Middle frontal gyrus (tissue), 1 donor: Measurements from ENCODE around the gene AGPAT2.
A peak's percentile ranks its signal among the peaks of the same experiment; 100 is the strongest.

Experiments
- DNase-seq: peaks from one replicate; pipeline ENCODE4 v3.0.0-alpha.2; 2015; ENCODE audit warnings: low spot score; ENCODE audit errors: extremely low spot score

The AGPAT2 gene

GRCh38 chr9:136686794-136687711 is at the start of gene AGPAT2:
Gene AGPAT2 (minus strand): TSS chr9:136687457. CDS start chr9:136687357, 100 bp downstream.
- DNase-seq, result no peak

GRCh38 chr9:136735812-136736480 is 48.7 kb upstream of the AGPAT2 start:
- DNase-seq, result no peak

GRCh38 chr9:136734837-136735496 is 47.7 kb upstream of the AGPAT2 start:
- no peak for DNase-seq

GRCh38 chr9:136733611-136734010 is 46.4 kb upstream of the AGPAT2 start:
- no peak for DNase-seq

GRCh38 chr9:136732444-136733178 is 45.4 kb upstream of the AGPAT2 start:
- DNase-seq, result no peak

GRCh38 chr9:136729926-136730325 is 42.7 kb upstream of the AGPAT2 start:
- no peak for DNase-seq

- no peak for DNase-seq
These were observed 41.9 kb upstream of the AGPAT2 start for GRCh38 chr9:136729144-136729543.

- DNase-seq, result no peak
These were observed 41.4 kb upstream of the AGPAT2 start for GRCh38 chr9:136728548-136729123.

GRCh38 chr9:136728080-136728547 is 40.9 kb upstream of the AGPAT2 start:
- DNase-seq, result peak; percentile 62

- DNase-seq, result no peak
These were observed 39.5 kb upstream of the AGPAT2 start for GRCh38 chr9:136726631-136727191.

- no peak for DNase-seq
These were observed 38.9 kb upstream of the AGPAT2 start for GRCh38 chr9:136726118-136726517.

GRCh38 chr9:136725612-136726011 is 38.4 kb upstream of the AGPAT2 start:
- no peak for DNase-seq

- no peak for DNase-seq
These were observed 37.5 kb upstream of the AGPAT2 start for GRCh38 chr9:136724772-136725171.

GRCh38 chr9:136723989-136724388 is 36.7 kb upstream of the AGPAT2 start:
- no peak for DNase-seq

GRCh38 chr9:136723362-136723976 is 36.2 kb upstream of the AGPAT2 start:
- DNase-seq, result no peak

- no peak for DNase-seq
These were observed 35.7 kb upstream of the AGPAT2 start for GRCh38 chr9:136722969-136723356.

GRCh38 chr9:136722093-136722968 is 35.1 kb upstream of the AGPAT2 start:
- no peak for DNase-seq

- DNase-seq, result no peak
These were observed 34.3 kb upstream of the AGPAT2 start for GRCh38 chr9:136721339-136722092.
